Cardiac ventricle fibroblast (primary cell): ENCODE measurements around the gene SV2A. TPM values are rescaled to one million over a fixed set of nuclear protein-coding genes. Genes with fewer than 3 reads are reported as not detected.

Experiments used
- total RNA-seq: library from RNA; depleted of rRNA; stranded (reverse); fragments of >200 nt; gene quantifications from 2 replicates; pipeline ENCODE4 v1.2.3, GENCODE V29; 2015

SV2A gene, protein sequence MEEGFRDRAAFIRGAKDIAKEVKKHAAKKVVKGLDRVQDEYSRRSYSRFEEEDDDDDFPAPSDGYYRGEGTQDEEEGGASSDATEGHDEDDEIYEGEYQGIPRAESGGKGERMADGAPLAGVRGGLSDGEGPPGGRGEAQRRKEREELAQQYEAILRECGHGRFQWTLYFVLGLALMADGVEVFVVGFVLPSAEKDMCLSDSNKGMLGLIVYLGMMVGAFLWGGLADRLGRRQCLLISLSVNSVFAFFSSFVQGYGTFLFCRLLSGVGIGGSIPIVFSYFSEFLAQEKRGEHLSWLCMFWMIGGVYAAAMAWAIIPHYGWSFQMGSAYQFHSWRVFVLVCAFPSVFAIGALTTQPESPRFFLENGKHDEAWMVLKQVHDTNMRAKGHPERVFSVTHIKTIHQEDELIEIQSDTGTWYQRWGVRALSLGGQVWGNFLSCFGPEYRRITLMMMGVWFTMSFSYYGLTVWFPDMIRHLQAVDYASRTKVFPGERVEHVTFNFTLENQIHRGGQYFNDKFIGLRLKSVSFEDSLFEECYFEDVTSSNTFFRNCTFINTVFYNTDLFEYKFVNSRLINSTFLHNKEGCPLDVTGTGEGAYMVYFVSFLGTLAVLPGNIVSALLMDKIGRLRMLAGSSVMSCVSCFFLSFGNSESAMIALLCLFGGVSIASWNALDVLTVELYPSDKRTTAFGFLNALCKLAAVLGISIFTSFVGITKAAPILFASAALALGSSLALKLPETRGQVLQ
- 0.87 and 1.8 TPM in 2 replicates for total RNA-seq

DNA sequence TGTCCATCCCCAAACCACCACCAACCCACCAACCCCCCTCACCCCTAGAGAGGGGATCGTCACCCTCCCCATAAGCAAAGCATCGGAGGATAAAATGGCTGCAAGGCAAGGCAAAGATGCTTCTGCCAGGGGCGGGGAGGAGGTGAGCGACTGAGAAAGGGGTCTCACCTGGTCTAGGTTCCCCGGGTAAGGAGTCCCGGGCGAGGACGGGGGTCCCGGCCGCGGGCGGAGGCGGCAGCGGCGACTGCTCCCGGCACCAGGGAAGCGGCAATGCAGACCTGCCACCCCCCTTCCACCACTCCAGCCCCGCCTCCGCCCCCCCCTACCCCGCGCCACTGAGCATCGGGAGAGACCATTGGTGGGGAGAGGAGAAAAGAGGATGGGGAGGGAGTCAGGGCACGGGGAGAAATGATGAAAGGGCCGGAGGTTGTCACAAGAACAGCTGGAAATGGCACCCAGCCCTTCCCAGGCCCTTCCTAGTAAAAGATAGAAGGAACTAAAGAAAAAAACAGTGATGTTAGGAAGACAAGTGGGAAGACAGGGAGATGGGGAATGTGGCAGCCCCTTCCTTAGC, at the start of gene SV2A:
SV2A (minus strand) TSS at position 274 of the 574 bp plus-strand sequence. CDS start 4,004 bp downstream, outside the sequence.

GRCh38 chr1:149936170-149936991, 18.7 kb upstream of the SV2A start, which contains the start of gene MTMR11:
MTMR11 (minus strand) TSS chr1:149936879; CDS start chr1:149936647, 232 bp downstream.

GRCh38 chr1:149927563-149928400, 10.1 kb upstream of the SV2A start, which contains the start of gene SF3B4:
SF3B4 (minus strand) TSS chr1:149927803; CDS start chr1:149927759, 44 bp downstream.

DNA sequence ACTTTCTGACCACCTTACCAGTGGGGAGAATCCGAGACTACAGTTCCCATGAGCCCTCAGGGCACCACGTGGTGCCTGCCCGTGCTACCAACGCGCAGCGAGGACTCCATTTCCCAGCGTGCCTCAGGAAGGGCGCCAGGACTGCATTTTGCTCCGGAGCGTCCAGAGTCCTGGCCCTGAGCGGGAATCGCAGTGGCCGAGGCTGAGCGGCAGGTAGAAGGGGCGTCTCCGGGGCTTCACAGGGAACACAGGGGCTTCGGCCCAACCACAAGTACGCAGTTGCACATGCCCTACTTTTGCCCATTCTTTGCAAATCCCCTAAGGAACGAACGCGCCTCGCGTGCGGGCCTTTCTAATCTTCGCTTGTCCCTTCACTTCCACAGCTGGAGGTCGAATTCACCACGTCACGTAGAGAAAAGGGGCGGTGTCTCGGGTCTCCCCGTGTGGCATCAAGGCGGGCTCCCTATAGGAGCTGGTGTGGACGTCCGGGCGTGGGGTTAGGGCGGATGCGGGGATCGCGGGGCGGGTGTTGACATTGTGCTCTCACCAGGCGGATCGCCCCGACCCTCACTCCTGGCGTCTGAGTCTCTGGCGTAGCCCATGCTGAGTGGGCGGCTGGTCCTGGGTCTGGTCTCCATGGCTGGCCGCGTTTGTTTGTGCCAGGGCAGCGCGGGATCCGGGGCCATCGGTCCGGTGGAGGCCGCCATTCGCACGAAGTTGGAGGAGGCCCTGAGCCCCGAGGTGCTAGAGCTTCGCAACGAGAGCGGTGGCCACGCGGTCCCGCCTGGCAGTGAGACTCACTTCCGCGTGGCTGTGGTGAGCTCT, 18.0 kb downstream of the SV2A start, which contains the start of gene BOLA1:
BOLA1 (plus strand) TSS at position 109 of the 825 bp plus-strand sequence; CDS start at position 601, 492 bp downstream.

Other genes starting within 250 kb of the SV2A start
- not detected in 2 replicates for gene FCGR1A, start 135.2 kb downstream of the SV2A start, total RNA-seq
- gene BOLA1, start 18.3 kb downstream of the SV2A start, total RNA-seq = 25.7 and 29.7 TPM in 2 replicates
- 8.8 and 17.8 TPM in 2 replicates for gene SF3B4, start 10.0 kb upstream of the SV2A start, total RNA-seq
- gene MTMR11, start 19.0 kb upstream of the SV2A start, total RNA-seq = 3.9 and 7.3 TPM in 2 replicates
- gene OTUD7B, start 92.9 kb upstream of the SV2A start, total RNA-seq = 7.1 and 11.2 TPM in 2 replicates
- 18.6 and 20.2 TPM in 2 replicates for gene VPS45, start 149.9 kb upstream of the SV2A start, total RNA-seq
- gene PLEKHO1, start 232.1 kb upstream of the SV2A start, total RNA-seq = 23.3 and 30.1 TPM in 2 replicates